Left ventricle myocardium inferior (tissue), 1 donor: ENCODE results near the gene PDIA2. TPM values are rescaled to one million over a fixed set of nuclear protein-coding genes. Genes with fewer than 3 reads are reported as not detected.
"Not testable (repeated sequence)": the region's sequence is repeated elsewhere in the genome, so short reads cannot be mapped to it uniquely, and the experiment has no call there.

Experiments used
- DNase-seq: peaks from one replicate; pipeline ENCODE4 v3.0.0-alpha.2; 2020
- H3K27ac ChIP-seq: fragments of 200-600 bp; replicated peaks from 2 replicates; pipeline ENCODE4 v1.8.0; 2021
- H3K27me3 ChIP-seq: fragments of 200-600 bp; 2 replicates; pipeline ENCODE4 v1.8.0; 2021; ENCODE audit warnings: low read depth
- H3K36me3 ChIP-seq: fragments of 200-600 bp; 2 replicates; pipeline ENCODE4 v1.8.0; 2021
- H3K4me1 ChIP-seq: fragments of 200-600 bp; 2 replicates; pipeline ENCODE4 v1.8.0; 2021
- H3K4me3 ChIP-seq: fragments of 200-600 bp; 2 replicates; pipeline ENCODE4 v1.8.0; 2021; ENCODE audit warnings: mild to moderate bottlenecking, moderate library complexity
- H3K9me3 ChIP-seq: fragments of 200-600 bp; replicated peaks from 2 replicates; pipeline ENCODE4 v1.8.0; 2021
- CTCF ChIP-seq: fragments of 200-600 bp; IDR thresholded peaks from 2 replicates; pipeline ENCODE4 v1.8.0; 2021; ENCODE audit warnings: antibody characterized with exemption, mild to moderate bottlenecking, borderline replicate concordance
- intact Hi-C: fragments of 100-400 bp; cut with micrococcal nuclease; formaldehyde crosslinking; loops from one replicate; pipeline ENCODE4 v1.11.0; 2022
- total RNA-seq: library from RNA; stranded (reverse); fragmentation: NEBNext Ultra II Directional; extraction: Animal tissue kit (Norgen Biotek cat#: 25700); gene quantifications from one replicate; pipeline ENCODE4 v1.2.1, GENCODE V29; 2021
- donor health status: DM: no; HTN: yes; CAD: no; lungs with severe emphysema.

The PDIA2 gene
- total RNA-seq, 1 donor from 2014 or later: 1.6 TPM

GRCh38 chr16:264440-264951 is 18.5 kb upstream of the PDIA2 start:
- no peak for DNase-seq
- Histone ChIP-seq H3K27me3 (no peaks in the 10 kb centered on the region), H3K4me1 (no peaks in the 10 kb centered on the region), H3K4me3 (no peak overlapping the region), H3K36me3 (peaks cover 57% of the 10 kb centered on the region), H3K27ac (no peak overlapping the region), H3K9me3 (no peaks in the 10 kb centered on the region)
- intact Hi-C loops: no loop called here
- no peak for TF ChIP-seq CTCF

- peaks cover 52% of the 10 kb centered on the region for H3K36me3 ChIP-seq
- TF ChIP-seq CTCF: no peak
- H3K4me1 ChIP-seq: no peaks in the 10 kb centered on the region
- no peaks in the 10 kb centered on the region for H3K9me3 ChIP-seq
- H3K27ac ChIP-seq: no peak overlapping the region
- no peak for DNase-seq
- H3K27me3 ChIP-seq: no peaks in the 10 kb centered on the region
- intact Hi-C loops: no loop called here
- H3K4me3 ChIP-seq: no peak overlapping the region
Measured at GRCh38 chr16:265002-265529, 17.9 kb upstream of the PDIA2 start.

- Histone ChIP-seq H3K27ac (no peak overlapping the region), H3K9me3 (no peaks in the 10 kb centered on the region), H3K4me1 (no peaks in the 10 kb centered on the region), H3K4me3 (no peak overlapping the region), H3K36me3 (peaks cover 45% of the 10 kb centered on the region), H3K27me3 (no peaks in the 10 kb centered on the region)
- DNase-seq: no peak
- intact Hi-C loops: no loop called here
- TF ChIP-seq CTCF: no peak
Measured at GRCh38 chr16:265711-266110, 17.3 kb upstream of the PDIA2 start.

GRCh38 chr16:266258-267164 is 16.5 kb upstream of the PDIA2 start:
- Histone ChIP-seq H3K27me3 (no peaks in the 10 kb centered on the region), H3K27ac (no peak overlapping the region), H3K9me3 (no peaks in the 10 kb centered on the region), H3K4me1 (no peaks in the 10 kb centered on the region), H3K4me3 (no peak overlapping the region), H3K36me3 (peaks cover 37% of the 10 kb centered on the region)
- DNase-seq: no peak
- intact Hi-C loops: no loop called here
- TF ChIP-seq CTCF: no peak

- H3K27ac ChIP-seq, intact Hi-C loops, DNase-seq, H3K4me3 ChIP-seq, H3K4me1 ChIP-seq, H3K9me3 ChIP-seq, H3K27me3 ChIP-seq: not testable (repeated sequence)
- peaks cover 27% of the 10 kb centered on the region for H3K36me3 ChIP-seq
Measured at GRCh38 chr16:267562-267961, 15.4 kb upstream of the PDIA2 start.
